Breast epithelium (tissue), 4 donors: ENCODE data around the gene ZP3. TPM values are rescaled to one million over a fixed set of nuclear protein-coding genes. Genes with fewer than 3 reads are reported as not detected.
"Not testable (repeated sequence)": the region's sequence is repeated elsewhere in the genome, so short reads cannot be mapped to it uniquely, and the experiment has no call there.

Experiments used
- DNase-seq, 2 donors: peaks; one replicate each; pipeline ENCODE4 v3.0.0-alpha.2; 2019; ENCODE audit warnings: low spot score in 2 of 2
- H3K27ac ChIP-seq, 2 donors: fragments of 200-600 bp; sonication (generic) in 1 of 2; one replicate each; pipeline ENCODE4 v1.5.1; 2016 to 2019; ENCODE audit warnings: mild to moderate bottlenecking in 1 of 2
- H3K27me3 ChIP-seq, 2 donors: fragments of 200-600 bp; sonication (generic) in 1 of 2; one replicate each; pipeline versions ENCODE4 v1.5.1 to v1.6.0; 2017 to 2019; ENCODE audit warnings: control low read depth in 1 of 2, mild to moderate bottlenecking in 1 of 2
- H3K36me3 ChIP-seq: fragments of 200-600 bp; one replicate; pipeline ENCODE4 v1.5.1; 2019
- H3K4me1 ChIP-seq, 2 donors: fragments of 200-600 bp; sonication (generic); one replicate each; pipeline ENCODE4 v1.5.1; 2016 to 2019; ENCODE audit warnings: control low read depth in 1 of 2
- H3K4me3 ChIP-seq, 3 donors: fragments of 200-600 bp; sonication (generic); 1 replicate in 2 of 3; 2 replicates in 1 of 3; pipeline ENCODE4 v1.5.1; 2016 to 2019; ENCODE audit warnings: mild to moderate bottlenecking in 3 of 3, moderate library complexity in 2 of 3
- H3K9me3 ChIP-seq, 2 donors: fragments of 200-600 bp; sonication (generic) in 1 of 2; one replicate each; pipeline ENCODE4 v1.5.1; 2016 to 2019; ENCODE audit warnings: control low read depth in 1 of 2
- intact Hi-C: fragments of 100-400 bp; cut with DNase I; formaldehyde crosslinking; loops from one replicate; pipeline ENCODE4 v1.15.1; 2023; ENCODE audit warnings: low total_unique reads
- total RNA-seq, 3 donors: library from RNA; depleted of rRNA; stranded (reverse); fragments of >200 nt; gene quantifications; one replicate each; pipeline ENCODE4 v1.1.0, GENCODE V29; 2016

The ZP3 gene
- total RNA-seq, 3 donors from 2014 or later = 1.4 to 2.9 (median 2.0) TPM

DNA sequence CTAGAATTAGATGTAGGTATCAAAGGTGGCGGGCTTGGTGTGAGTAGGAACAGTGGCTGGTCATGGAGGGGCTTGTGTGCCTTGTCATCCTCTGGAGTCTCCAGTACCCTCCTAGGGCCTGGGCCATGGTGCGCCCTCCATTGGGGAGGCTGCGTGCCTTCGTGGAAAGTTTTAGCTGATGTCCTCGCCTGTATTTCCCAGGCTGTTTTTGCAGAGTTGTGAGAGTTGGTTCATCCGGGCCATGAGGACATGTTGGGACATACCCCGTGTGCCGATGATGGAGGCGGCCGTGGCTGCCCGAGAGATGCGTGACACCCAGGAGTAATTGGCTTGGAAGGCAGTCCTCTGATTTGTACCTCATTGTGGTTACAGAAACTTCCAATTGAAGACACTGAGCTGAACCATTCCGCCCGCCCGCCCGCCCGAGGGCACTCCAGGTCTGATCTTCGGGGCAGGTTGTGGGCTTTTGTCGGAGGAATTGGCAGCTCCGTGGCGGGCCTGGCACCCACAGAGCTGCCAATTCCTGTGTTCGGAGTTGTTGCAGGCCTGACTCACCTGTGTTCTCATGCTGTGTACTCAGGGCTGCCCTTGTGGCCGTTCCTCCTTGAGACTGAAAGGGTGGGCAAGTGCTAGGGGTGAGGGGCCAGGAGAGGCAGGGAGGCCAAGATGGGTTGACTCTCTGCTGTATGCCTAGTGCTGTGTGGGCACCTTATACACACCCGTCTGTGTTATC is 52.2 kb downstream of the ZP3 start:
- H3K4me1 ChIP-seq, H3K4me3 ChIP-seq, H3K9me3 ChIP-seq, H3K36me3 ChIP-seq, intact Hi-C loops, H3K27ac ChIP-seq, H3K27me3 ChIP-seq, DNase-seq: not testable (repeated sequence)

DNA sequence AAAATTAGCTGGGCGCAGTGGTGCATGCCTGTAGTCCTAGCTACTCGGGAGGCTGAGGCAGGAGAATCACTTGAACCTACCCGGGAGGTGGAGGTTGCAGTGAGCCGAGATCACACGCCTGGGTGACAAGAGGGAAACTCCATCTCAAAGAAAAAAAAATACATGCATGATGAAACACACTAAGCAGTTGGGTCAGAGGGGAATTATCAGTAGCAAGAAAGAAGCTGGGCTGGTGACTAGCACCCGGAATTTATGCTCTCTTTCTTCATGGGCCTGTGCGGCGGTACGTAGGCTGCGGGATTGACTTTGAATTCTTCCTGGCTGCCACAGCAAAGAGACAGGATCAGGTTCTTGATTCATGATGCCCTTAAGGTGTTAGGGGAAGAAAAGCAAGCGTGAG is 54.9 kb downstream of the ZP3 start:
- H3K4me3 ChIP-seq, H3K4me1 ChIP-seq, intact Hi-C loops, H3K27me3 ChIP-seq, H3K36me3 ChIP-seq, H3K27ac ChIP-seq, H3K9me3 ChIP-seq, DNase-seq: not testable (repeated sequence)

DNA sequence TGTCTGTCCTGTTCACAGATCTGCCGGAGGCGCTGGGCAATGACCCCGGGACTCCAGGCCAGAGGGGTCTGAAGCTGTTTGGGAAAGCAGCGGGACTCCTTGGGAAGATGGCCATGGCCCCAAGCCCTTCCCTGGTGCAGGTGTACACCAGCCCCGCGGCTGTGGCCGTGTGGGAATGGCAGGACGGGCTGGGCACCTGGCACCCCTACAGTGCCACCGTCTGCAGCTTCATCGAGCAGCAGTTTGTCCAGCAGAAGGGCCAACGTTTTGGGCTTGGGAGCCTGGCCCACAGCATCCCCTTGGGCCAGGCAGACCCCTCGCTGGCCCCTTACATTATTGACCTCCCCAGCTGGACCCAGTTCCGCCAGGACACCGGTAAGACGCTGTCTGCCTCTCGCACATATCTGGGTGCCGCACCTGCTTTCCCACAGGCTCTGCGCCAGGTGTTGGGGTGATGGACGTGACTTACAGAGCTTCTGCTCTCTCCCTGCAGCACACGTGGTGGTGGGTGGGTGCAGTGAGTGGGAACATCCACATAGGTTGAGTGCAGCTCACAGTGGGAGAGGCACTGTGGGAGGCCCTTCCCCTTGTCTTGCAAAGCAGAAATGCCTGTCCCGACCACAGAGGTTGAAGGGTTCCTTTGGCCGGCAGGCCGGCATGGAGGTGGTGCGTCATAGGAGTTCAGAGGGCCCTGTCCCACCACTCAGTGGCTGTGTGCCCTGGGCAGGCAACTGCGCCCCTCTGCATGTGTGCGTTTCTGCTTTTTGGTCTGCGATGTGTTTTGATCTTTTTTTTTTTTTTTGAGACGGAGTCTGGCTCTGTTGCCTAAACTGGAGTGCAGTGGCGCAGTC is 55.9 kb downstream of the ZP3 start:
- H3K9me3 ChIP-seq, H3K4me1 ChIP-seq, intact Hi-C loops, H3K27ac ChIP-seq, H3K36me3 ChIP-seq, DNase-seq, H3K27me3 ChIP-seq, H3K4me3 ChIP-seq: not testable (repeated sequence)

- H3K4me3 ChIP-seq, H3K27me3 ChIP-seq, H3K27ac ChIP-seq, H3K4me1 ChIP-seq, H3K36me3 ChIP-seq, DNase-seq, intact Hi-C loops, H3K9me3 ChIP-seq: not testable (repeated sequence)
Observed at GRCh38 chr7:76482660-76483059, 57.9 kb downstream of the ZP3 start.

DNA sequence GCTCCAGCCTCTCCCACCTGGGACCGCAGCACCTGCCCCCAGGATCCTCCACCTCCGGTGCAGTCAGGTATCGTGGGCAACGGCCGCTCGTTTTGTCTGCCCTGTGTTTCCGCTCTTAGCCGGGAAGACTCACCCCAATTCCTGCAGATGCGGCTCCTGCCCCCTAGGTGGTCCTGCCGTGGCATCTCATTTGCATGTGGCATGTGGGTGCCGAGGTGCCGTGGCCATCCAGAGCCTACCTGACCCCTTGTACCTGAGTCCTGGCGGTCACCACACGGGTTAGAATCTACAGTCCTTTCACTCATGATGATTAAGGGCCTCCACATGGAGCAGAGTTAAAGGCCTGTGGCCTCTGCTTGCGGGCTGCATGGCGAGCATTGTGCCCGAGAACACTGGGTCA is 58.3 kb downstream of the ZP3 start:
- H3K27me3 ChIP-seq, H3K36me3 ChIP-seq, H3K4me3 ChIP-seq, H3K9me3 ChIP-seq, H3K27ac ChIP-seq, DNase-seq, intact Hi-C loops, H3K4me1 ChIP-seq: not testable (repeated sequence)

DNA sequence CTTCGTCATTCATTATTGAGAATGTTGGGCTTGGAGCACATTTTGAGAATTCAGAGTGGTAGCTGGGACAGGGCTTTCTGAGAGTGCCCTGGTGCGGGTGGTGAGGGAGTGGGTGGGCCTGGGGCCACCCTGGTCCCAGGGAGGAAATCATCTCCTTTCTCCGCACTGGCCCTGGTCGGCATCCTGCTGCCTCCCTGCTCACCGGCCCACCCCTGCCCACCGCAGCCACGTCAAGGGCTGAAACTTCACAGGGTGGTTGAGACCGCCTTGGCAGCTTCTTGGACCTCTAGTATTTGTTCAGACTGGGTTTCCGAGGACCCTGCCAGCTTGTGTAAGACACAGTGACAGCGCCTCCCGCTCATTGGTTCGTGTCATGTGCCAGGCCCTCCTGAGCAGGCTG is 59.7 kb downstream of the ZP3 start:
- H3K9me3 ChIP-seq, H3K27ac ChIP-seq, DNase-seq, intact Hi-C loops, H3K36me3 ChIP-seq, H3K4me3 ChIP-seq, H3K27me3 ChIP-seq, H3K4me1 ChIP-seq: not testable (repeated sequence)

- H3K27me3 ChIP-seq, H3K4me3 ChIP-seq, H3K4me1 ChIP-seq, H3K9me3 ChIP-seq, H3K27ac ChIP-seq, H3K36me3 ChIP-seq, intact Hi-C loops, DNase-seq: not testable (repeated sequence)
Observed at GRCh38 chr7:76485822-76486610, 61.3 kb downstream of the ZP3 start.

GRCh38 chr7:76486618-76487017 is 61.9 kb downstream of the ZP3 start:
- H3K4me3 ChIP-seq, H3K9me3 ChIP-seq, H3K36me3 ChIP-seq, intact Hi-C loops, DNase-seq, H3K27ac ChIP-seq, H3K27me3 ChIP-seq, H3K4me1 ChIP-seq: not testable (repeated sequence)

DNA sequence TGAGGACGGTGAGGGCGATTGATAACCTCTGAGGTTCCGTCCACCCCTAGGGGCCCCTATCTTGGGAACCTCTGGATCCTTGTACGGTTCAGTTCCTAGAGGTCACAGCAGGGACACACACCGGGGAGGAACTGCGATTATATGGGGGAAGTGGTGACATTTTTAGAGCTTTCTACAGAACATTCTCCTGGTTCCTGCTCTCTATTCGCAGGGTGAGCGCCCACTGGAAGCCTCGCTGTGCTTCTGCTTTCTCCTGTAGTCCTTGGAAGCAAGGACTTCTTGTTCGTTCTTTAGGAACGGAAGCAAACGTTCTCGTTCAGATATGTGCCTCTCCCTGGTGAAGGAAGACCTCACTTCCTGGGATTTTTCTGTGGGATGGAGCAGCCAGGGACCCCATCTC is 63.2 kb downstream of the ZP3 start:
- H3K4me1 ChIP-seq, H3K27ac ChIP-seq, DNase-seq, H3K27me3 ChIP-seq, H3K9me3 ChIP-seq, intact Hi-C loops, H3K36me3 ChIP-seq, H3K4me3 ChIP-seq: not testable (repeated sequence)

Other genes starting within 250 kb of the ZP3 start
- gene SRRM3, start 223.1 kb upstream of the ZP3 start, total RNA-seq = 1 to 10 TPM; 3.4 to 7.9 (median 3.4) TPM
- gene HSPB1, start 122.3 kb upstream of the ZP3 start, total RNA-seq = 100 to 1,000 TPM; 210 to 264 (median 211) TPM
- 100 to 1,000 TPM in 1 of 3 donors, 10 to 100 TPM in 2; 58.7 to 128 (median 63.7) TPM for gene YWHAG, start 66.0 kb upstream of the ZP3 start, total RNA-seq
- gene SSC4D, start 15.3 kb upstream of the ZP3 start, total RNA-seq = 1 to 10 TPM in 2 of 3 donors, not detected in 1; 1.9 to 2.6 TPM
- 10 to 100 TPM; 17.6 to 30.5 (median 21.7) TPM for gene DTX2, start 36.8 kb downstream of the ZP3 start, total RNA-seq
- 10 to 100 TPM in 1 of 3 donors, 1 to 10 TPM in 2; 2.1 to 77.9 (median 5.9) TPM for gene UPK3B, start 85.6 kb downstream of the ZP3 start, total RNA-seq
- gene SPDYE16, start 118.3 kb downstream of the ZP3 start, total RNA-seq = under 1 TPM in 1 of 3 donors, not detected in 2; 0.73 TPM
- gene POMZP3, start 202.3 kb downstream of the ZP3 start, total RNA-seq = 1 to 10 TPM; 3.4 to 7.2 (median 6.6) TPM